Stimulated activated CD8-positive, alpha-beta memory T cell treated with anti-CD3 and anti-CD28 coated beads, Interleukin-2, amount 100 ng/mL, for 1 hour (primary cell): ENCODE data around the gene AGGF1.
A peak's percentile ranks its signal among the peaks of the same experiment; 100 is the strongest.
"Not testable (repeated sequence)": the region's sequence is repeated elsewhere in the genome, so short reads cannot be mapped to it uniquely, and the experiment has no call there.

Source experiments
- DNase-seq, 2 donors: peaks; one replicate each; pipeline ENCODE4 v3.0.0-alpha.2; 2020; ENCODE audit warnings: low read depth in 2 of 2

AGGF1 gene

GRCh38 chr5:77030097-77031071 lies at the start of gene AGGF1:
Gene AGGF1, plus strand, starts transcription at chr5:77030404. Its CDS starts 363 bp downstream, at chr5:77030767.
- peak; percentile 74 to 75 for DNase-seq

- no peak for DNase-seq
These were observed 49.6 kb upstream of the AGGF1 start for GRCh38 chr5:76980518-76981144.

GRCh38 chr5:76982450-76982849 lies 47.8 kb upstream of the AGGF1 start:
- DNase-seq, result no peak

- DNase-seq, result no peak
These were observed 46.7 kb upstream of the AGGF1 start for GRCh38 chr5:76983468-76983867.

GRCh38 chr5:76986825-76987526 lies 43.2 kb upstream of the AGGF1 start:
- no peak for DNase-seq

- no peak for DNase-seq
These were observed 39.2 kb upstream of the AGGF1 start for GRCh38 chr5:76990899-76991459.

- DNase-seq, result not testable (repeated sequence)
These were observed 36.8 kb upstream of the AGGF1 start for GRCh38 chr5:76993436-76993835.

- DNase-seq, result no peak
These were observed 35.9 kb upstream of the AGGF1 start for GRCh38 chr5:76994337-76994736.

- DNase-seq, result not testable (repeated sequence)
These were observed 32.0 kb upstream of the AGGF1 start for GRCh38 chr5:76998251-76998650.

- DNase-seq, result no peak
These were observed 30.8 kb upstream of the AGGF1 start for GRCh38 chr5:76999451-76999850.

- no peak for DNase-seq
These were observed 27.0 kb upstream of the AGGF1 start for GRCh38 chr5:77003246-77003645.

GRCh38 chr5:77006124-77006523 lies 24.1 kb upstream of the AGGF1 start:
- DNase-seq, result no peak

- no peak for DNase-seq
These were observed 21.8 kb upstream of the AGGF1 start for GRCh38 chr5:77008413-77008812.

- DNase-seq, result no peak
These were observed 20.0 kb upstream of the AGGF1 start for GRCh38 chr5:77010243-77010642.

- DNase-seq, result no peak
These were observed 18.7 kb upstream of the AGGF1 start for GRCh38 chr5:77011498-77011897.

GRCh38 chr5:77012601-77013000 lies 17.6 kb upstream of the AGGF1 start:
- no peak for DNase-seq

- no peak for DNase-seq
These were observed 14.2 kb upstream of the AGGF1 start for GRCh38 chr5:77015938-77016569.

GRCh38 chr5:77016962-77017361 lies 13.2 kb upstream of the AGGF1 start:
- DNase-seq, result no peak

- no peak for DNase-seq
These were observed 12.5 kb upstream of the AGGF1 start for GRCh38 chr5:77017668-77018067.

- DNase-seq, result no peak
These were observed 7.4 kb upstream of the AGGF1 start for GRCh38 chr5:77022511-77023417.
